ENCODE measurements around the gene DDI1.
"Not testable (repeated sequence)": the region's sequence is repeated elsewhere in the genome, so short reads cannot be mapped to it uniquely, and the experiment has no call there.

DDI1 gene

DNA sequence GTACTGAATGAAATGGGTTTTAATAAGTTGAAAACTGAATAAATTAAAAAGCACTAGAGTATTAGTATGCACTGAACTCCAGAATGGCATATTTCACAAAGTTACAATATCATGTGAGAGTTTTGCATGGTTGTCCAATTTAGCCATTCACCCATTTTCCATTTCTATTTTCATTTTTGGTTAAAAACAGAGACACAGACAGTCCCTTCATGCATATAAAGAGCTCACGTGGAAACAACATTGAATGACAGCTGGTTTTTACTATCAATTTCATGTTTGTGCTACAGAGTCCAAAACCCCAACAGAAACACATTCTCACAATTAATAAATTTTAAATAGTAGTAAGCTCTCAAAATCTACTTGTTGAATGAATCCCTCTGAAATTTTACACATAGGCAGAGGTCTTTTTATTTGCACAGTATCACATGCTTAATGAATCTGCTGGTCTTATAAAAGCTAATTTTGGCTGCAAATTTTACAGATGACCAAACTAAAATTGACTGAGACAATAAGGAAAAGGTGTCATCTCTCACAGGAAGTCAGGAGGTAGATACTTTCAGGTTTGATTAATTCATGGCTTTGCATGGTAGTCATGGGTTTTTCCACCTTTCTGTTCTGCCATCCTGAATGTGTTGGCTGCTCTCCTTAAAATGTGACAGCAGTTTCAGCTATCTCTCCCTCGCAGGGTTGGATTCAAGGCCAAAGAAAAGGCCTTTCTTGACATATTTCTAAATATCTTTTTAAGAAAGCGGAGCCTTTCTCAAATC lies 20.6 kb upstream of the DDI1 start:
- H3K27me3 Mint-ChIP-seq, result no peaks in the 10 kb centered on the region
- H3K9me3 Mint-ChIP-seq, result no peaks in the 10 kb centered on the region
- no peak for ATAC-seq
- no peak overlapping the region for H3K4me3 Mint-ChIP-seq
- no peak overlapping the region for H3K27ac Mint-ChIP-seq
- no peaks in the 10 kb centered on the region for H3K36me3 Mint-ChIP-seq
- no peaks in the 10 kb centered on the region for H3K4me1 Mint-ChIP-seq

DNA sequence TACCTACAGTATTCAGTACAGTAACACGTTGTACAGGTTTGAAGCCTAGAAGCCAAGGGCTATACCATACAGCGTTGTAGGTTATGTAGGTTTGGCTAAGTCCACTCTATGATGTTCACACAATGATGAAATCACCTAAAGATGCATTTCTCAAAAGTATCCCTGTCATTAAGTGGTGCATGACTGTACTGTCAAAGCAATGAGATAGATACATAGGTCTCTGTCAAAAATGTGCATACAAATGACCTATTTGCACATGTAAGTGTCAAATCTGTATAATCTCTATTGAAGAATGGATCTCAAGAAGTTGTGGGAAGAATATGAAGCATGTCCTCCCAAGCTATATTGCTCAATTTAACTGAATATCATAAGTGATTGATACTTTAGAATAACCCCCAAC lies 11.9 kb upstream of the DDI1 start:
- Mint-ChIP-seq H3K36me3 (no peaks in the 10 kb centered on the region), H3K4me1 (no peaks in the 10 kb centered on the region), H3K27me3 (no peaks in the 10 kb centered on the region), H3K4me3 (no peak overlapping the region), H3K27ac (no peak overlapping the region), H3K9me3 (no peaks in the 10 kb centered on the region)
- no peak for ATAC-seq

DNA sequence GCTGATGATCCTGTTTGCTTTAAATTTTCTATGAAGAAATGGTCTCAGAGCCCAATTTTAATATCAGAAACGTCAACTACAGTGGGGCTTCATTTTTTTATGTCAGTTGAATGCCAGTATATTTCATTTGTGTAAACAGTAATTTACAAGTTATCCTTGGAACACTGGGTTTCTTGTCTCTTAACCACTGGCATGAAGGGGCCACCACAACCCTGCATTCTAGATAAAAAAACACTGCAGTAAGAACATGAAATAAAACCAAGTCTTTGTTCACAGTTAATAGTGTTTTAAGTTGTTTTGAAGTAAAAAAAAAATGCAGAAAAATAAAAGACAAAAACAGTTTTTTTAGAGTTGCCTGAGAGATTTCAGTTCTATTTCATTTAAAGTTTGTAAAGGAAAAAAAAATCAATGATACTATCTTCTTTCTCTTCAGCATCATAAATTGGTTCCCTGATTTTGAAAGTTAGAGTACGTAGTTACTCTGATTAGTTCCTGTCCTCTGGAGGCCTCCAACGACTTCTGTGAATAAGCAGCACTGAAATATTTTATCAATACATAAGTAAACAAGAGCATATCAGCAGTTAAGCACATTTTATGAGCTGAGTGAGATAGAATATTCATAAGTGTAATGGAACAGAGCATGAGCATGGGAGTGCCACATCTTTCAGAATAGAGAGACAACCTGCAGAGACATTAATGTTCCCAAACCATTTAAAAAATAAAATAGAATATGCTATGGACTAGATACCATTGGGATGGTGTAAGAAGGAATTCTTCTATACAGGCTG lies 7.8 kb upstream of the DDI1 start:
- Mint-ChIP-seq H3K36me3 (no peaks in the 10 kb centered on the region), H3K27me3 (no peaks in the 10 kb centered on the region), H3K4me3 (no peak overlapping the region), H3K9me3 (peaks cover 11% of the 10 kb centered on the region), H3K27ac (no peak overlapping the region), H3K4me1 (no peaks in the 10 kb centered on the region)
- ATAC-seq, result no peak

DNA sequence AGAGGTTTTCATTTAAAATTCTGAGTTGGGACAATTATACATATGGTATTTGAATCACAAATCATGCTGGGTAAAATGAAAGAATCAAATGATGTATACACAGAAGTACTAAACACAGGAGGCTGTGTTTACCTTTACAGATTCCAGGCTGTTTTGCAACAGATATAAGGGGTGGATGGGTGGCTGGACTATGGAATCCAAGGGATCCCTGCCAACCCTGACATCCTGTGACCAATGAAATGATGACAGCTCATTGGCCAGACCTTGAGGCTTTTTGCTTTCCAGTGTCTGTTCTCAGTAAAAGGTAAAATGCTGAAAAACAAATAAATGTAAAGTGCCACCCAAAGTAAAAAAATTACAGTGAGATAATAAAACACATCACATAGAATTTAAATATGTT lies 3.3 kb upstream of the DDI1 start:
- Mint-ChIP-seq H3K9me3 (peaks cover 11% of the 10 kb centered on the region), H3K4me3 (no peak overlapping the region), H3K36me3 (no peaks in the 10 kb centered on the region), H3K27ac (no peak overlapping the region), H3K4me1 (no peaks in the 10 kb centered on the region), H3K27me3 (no peaks in the 10 kb centered on the region)
- no peak for ATAC-seq

DNA sequence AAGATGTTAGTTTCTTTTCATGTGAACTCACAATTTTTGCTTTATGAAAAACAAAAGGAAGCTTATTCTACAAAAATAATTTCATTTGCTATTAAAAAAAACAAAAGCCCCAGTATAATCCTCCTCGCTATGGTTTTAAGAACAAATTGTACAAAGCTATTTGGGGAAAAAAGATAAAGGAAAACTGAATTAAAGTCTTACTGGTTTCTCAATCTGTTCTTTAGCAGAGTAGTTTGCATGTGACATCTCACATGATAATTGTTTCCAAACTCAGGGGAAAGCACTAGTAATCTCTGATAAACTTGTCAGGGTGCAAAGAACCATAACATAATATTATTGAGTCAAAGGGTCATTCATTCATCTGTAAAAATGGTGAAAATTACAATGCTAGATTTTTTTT lies 2.9 kb upstream of the DDI1 start:
- ATAC-seq, result no peak
- H3K36me3 Mint-ChIP-seq, result no peaks in the 10 kb centered on the region
- H3K27ac Mint-ChIP-seq, result no peak overlapping the region

DNA sequence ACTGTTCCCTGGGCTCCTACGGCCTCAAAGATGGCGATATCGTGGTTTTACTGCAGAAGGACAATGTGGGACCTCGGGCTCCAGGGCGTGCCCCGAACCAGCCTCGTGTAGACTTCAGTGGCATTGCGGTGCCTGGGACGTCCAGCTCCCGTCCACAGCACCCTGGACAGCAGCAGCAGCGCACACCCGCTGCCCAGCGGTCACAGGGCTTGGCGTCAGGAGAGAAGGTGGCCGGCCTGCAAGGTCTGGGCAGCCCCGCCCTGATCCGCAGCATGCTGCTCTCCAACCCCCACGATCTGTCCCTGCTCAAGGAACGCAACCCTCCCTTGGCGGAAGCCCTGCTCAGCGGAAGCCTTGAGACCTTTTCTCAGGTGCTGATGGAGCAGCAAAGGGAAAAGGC lies 555 bp downstream of the DDI1 start:
- H3K27ac Mint-ChIP-seq, result no peak overlapping the region
- H3K9me3 Mint-ChIP-seq, result no peaks in the 10 kb centered on the region
- no peaks in the 10 kb centered on the region for H3K4me1 Mint-ChIP-seq
- H3K4me3 Mint-ChIP-seq, result no peak overlapping the region
- ATAC-seq, result no peak
- no peaks in the 10 kb centered on the region for H3K27me3 Mint-ChIP-seq
- H3K36me3 Mint-ChIP-seq, result no peaks in the 10 kb centered on the region

More for the DNA sequence above, 2.9 kb upstream of the DDI1 start:
- Mint-ChIP-seq H3K4me3 (no peak overlapping the region), H3K27me3 (no peaks in the 10 kb centered on the region), H3K4me1 (no peaks in the 10 kb centered on the region), H3K9me3 (peaks cover 11% of the 10 kb centered on the region)

DNA sequence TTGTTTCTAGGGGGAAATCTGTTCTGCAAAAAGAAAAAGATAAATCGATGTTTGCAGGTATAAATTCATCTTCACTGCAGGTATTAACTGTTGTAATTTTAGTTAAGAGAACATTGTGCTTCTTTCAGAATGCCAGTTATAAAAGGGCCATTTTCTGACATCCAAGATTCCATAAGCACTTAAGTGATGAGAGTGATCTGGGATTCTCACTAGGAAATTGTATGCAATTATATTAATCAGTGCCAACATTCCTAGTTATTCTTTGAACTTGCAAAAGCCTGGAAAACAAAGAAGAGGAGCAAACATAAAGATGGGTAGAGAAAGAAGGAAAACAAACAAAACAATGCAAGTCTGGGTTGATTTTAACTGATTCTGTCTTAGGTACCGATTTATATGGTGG lies 5.4 kb downstream of the DDI1 start:
- H3K27me3 Mint-ChIP-seq, result no peaks in the 10 kb centered on the region
- no peaks in the 10 kb centered on the region for H3K4me1 Mint-ChIP-seq
- H3K9me3 Mint-ChIP-seq, result no peaks in the 10 kb centered on the region
- H3K4me3 Mint-ChIP-seq, result no peak overlapping the region
- H3K27ac Mint-ChIP-seq, result no peak overlapping the region
- H3K36me3 Mint-ChIP-seq, result no peaks in the 10 kb centered on the region
- ATAC-seq, result no peak

DNA sequence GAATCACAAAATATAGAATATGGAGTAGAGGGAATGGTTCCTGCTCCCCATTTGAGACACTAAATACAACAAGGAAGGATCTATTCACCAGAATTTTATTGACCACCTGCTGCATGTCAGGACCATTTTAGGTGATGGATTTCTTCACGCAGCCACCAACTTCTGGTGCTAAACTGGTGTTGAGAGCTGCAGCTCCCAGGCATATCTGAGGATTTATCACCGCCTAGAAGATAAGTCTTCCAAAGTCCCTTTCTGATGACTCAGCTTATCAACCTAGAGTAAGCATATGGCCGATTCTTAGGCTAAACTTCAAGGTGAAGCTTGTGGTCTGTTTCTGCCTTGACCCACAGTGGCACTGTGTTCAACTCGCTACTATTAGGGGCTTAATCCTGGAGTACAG lies 6.7 kb downstream of the DDI1 start:
- H3K36me3 Mint-ChIP-seq, result no peaks in the 10 kb centered on the region
- no peaks in the 10 kb centered on the region for H3K4me1 Mint-ChIP-seq
- no peak for ATAC-seq
- H3K27me3 Mint-ChIP-seq, result no peaks in the 10 kb centered on the region
- no peak overlapping the region for H3K27ac Mint-ChIP-seq
- H3K9me3 Mint-ChIP-seq, result no peaks in the 10 kb centered on the region
- no peak overlapping the region for H3K4me3 Mint-ChIP-seq

DNA sequence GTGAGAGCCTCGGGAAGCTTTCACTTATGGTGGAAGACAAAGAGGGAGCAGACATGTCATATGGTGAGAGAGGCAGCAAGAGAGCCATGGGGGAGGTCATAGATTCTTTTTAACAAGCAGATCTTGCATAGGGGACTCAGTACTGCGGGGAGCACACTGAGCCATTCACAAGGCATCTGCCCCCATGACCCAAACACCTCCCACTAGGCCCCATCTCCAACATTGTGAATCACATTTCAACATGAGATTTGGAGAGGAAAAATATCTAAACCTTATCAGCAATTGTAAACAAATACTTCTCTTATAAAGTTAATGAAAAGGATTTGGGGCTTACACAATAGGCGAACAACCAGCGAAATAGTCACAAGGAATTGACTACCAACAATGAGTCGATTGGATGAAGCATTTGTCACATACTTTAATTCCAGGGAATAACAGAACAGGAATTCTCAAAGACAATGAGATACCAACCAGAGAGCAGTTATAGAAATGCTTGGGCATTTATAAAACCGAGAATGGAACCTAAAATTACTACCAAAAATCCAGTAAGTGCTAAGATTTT lies 7.3 kb downstream of the DDI1 start:
- Mint-ChIP-seq H3K4me3 (no peak overlapping the region), H3K36me3 (no peaks in the 10 kb centered on the region), H3K27ac (no peak overlapping the region), H3K27me3 (no peaks in the 10 kb centered on the region), H3K9me3 (no peaks in the 10 kb centered on the region), H3K4me1 (no peaks in the 10 kb centered on the region)
- ATAC-seq, result no peak

DNA sequence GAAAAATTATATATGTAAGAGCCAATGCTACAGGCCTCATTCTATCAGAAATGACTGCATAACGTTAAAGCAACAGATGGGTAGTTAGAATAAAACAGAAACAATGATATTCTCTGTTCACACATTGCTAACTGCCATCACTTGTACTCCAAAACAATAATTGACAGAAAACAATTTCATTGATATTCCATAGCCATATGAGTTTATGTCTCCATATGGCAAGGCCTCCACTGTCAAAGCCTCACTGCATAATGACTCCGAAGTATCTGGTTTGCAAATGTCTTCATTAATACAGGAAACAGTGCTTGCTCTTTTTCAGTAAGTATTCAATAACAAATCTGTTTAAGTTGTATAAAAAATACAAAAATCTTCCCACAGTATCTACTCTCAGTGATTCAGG lies 9.9 kb downstream of the DDI1 start:
- ATAC-seq, result no peak

DNA sequence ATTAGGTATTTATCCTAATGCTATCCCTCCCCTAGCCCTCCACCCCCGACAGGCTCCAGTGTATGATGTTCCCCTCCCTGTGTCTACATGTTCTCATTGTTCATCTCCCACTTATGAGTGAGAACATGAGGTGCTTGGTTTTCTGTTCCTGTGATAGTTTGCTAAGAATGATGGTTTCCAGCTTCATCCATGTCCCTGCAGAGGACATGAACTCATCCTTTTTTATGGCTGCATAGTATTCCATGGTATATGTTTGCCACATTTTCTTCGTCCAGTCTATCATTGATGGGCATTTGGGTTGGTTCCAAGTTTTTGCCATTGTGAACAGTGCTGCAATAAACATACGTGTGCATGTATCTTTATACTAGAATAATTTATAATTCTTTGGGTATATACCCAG lies 10.4 kb downstream of the DDI1 start:
- not testable (repeated sequence) for H3K4me1 Mint-ChIP-seq, H3K27ac Mint-ChIP-seq, H3K4me3 Mint-ChIP-seq, H3K36me3 Mint-ChIP-seq, H3K9me3 Mint-ChIP-seq, H3K27me3 Mint-ChIP-seq, ATAC-seq

More for the DNA sequence above, 9.9 kb downstream of the DDI1 start:
- no peak overlapping the region for H3K27ac Mint-ChIP-seq
- no peak overlapping the region for H3K4me3 Mint-ChIP-seq
- no peaks in the 10 kb centered on the region for H3K27me3 Mint-ChIP-seq
- H3K4me1 Mint-ChIP-seq, result no peaks in the 10 kb centered on the region
- H3K9me3 Mint-ChIP-seq, result no peaks in the 10 kb centered on the region
- H3K36me3 Mint-ChIP-seq, result no peaks in the 10 kb centered on the region

DNA sequence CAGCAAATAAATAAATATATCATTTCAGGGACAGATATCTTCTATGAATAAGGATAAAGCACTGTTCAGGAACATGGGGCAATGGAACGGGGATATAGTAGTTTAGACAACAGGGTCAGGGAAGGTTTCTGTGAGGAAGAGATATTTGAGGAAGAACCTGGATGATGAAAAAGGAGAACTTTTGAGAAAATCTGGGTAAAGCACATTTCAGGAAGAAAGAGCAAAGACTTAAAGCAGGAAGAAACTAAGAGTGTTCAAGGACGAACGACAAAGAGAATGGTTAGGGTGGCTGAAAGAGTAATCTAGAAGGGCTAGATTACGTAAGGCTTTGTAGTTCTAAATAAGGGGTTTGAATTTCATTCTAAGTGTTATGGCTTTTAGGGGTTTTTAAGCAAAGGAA lies 12.7 kb downstream of the DDI1 start:
- Mint-ChIP-seq H3K4me1 (no peaks in the 10 kb centered on the region), H3K9me3 (no peaks in the 10 kb centered on the region), H3K36me3 (no peaks in the 10 kb centered on the region), H3K27me3 (no peaks in the 10 kb centered on the region), H3K4me3 (no peak overlapping the region), H3K27ac (no peak overlapping the region)
- no peak for ATAC-seq

DNA sequence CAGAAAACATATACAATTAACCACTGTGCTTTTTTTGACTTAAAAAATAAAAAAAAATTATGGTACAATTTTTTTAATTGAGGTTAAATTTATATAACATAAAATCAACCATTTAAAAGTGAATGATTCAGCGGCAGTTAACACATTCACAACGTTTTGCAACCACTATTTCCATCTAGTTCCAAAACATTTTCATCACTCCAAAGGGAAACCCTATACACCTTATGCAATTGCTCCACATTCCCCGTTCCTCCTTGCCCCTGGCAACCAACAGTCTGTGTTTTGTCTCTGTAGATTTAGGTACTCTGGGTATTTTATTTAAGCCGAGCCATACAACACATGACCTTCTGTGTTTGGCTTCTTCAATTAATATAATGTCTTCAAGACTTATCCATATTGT lies 15.3 kb downstream of the DDI1 start:
- ATAC-seq, result no peak
- Mint-ChIP-seq H3K4me1 (no peaks in the 10 kb centered on the region), H3K9me3 (no peaks in the 10 kb centered on the region), H3K4me3 (no peak overlapping the region), H3K27me3 (no peaks in the 10 kb centered on the region), H3K27ac (no peak overlapping the region), H3K36me3 (no peaks in the 10 kb centered on the region)

DNA sequence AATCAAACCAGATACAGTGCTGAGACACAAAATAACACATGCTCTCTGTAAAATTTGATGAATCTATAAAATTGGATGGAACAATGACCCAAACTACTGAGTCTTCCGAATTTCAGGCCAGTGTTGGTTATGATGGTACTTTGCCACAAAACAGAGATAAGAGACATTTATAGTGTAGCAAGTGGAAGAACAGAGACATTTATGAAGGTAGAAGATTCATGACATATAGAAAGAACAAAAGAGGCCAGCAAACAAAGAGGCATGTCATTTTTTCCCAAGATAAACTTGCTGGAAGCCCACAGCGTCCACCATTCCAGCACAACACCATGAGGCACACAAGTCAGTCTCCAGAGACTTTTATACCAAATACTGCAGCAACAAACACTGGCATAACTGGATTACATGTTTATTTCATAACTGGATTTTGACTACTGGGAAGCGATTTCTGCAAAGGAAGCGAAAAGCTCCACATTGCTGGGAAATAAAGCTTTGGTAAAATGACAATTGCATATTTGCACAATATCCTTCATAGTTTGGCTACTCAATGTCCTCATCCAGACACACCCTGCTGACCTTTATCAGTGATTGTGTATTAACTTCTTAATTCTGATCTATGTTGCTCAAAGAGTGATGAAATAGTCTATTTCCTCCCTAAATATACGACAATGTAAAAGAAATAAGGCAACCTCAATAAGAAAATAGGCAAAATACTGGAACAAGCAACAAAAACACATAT lies 17.5 kb downstream of the DDI1 start:
- no peak for ATAC-seq
- no peaks in the 10 kb centered on the region for H3K27me3 Mint-ChIP-seq
- no peaks in the 10 kb centered on the region for H3K4me1 Mint-ChIP-seq
- H3K4me3 Mint-ChIP-seq, result no peak overlapping the region
- no peaks in the 10 kb centered on the region for H3K9me3 Mint-ChIP-seq
- no peaks in the 10 kb centered on the region for H3K36me3 Mint-ChIP-seq
- no peak overlapping the region for H3K27ac Mint-ChIP-seq

DNA sequence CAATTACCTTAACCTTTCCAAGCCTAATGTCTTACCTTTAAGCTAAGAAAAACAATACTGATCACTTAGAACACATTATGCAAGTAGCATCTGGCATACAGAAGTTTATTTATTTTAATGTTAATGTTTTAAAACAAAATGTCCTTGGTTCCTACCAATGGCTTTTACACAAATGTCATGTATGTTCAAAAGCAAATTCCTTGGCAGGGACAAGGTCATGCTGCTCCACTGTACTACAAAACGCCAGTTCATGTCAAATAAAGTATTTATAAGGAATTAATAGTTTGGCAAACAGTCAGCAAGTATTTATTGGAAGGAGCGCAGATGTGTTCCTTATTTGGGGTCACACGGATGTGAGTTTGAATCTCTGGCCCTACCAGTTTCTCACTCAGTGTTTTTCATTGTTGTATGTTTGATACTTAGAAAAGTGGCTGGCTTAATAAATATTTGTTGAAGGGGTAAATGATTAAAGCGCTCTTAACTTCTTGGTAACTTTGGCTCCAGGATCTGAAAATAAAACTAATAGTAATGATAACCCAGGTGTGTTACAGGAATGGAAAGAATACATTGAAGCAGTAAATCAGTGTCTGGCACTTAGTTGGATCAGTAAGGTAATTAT lies 18.6 kb downstream of the DDI1 start:
- no peaks in the 10 kb centered on the region for H3K27me3 Mint-ChIP-seq
- no peak for ATAC-seq

More for the DNA sequence above, 18.6 kb downstream of the DDI1 start:
- Mint-ChIP-seq H3K36me3 (no peaks in the 10 kb centered on the region), H3K27ac (no peak overlapping the region), H3K4me1 (no peaks in the 10 kb centered on the region), H3K4me3 (no peak overlapping the region), H3K9me3 (no peaks in the 10 kb centered on the region)

All from stimulated activated memory B cell treated with anti-CD40 and anti-IgM and Interleukin-4, amounts not matched to agents 10 μg/mL and 1 μg/mL and 100 μg/mL, for 72 hours (primary cell).